Osteocyte (in vitro differentiated cells): ENCODE results near the gene TEN1. TPM values are rescaled to one million over a fixed set of nuclear protein-coding genes. Genes with fewer than 3 reads are reported as not detected.

Experiments used
- DNase-seq: peaks from one replicate; pipeline ENCODE4 v3.0.0; 2021; ENCODE audit warnings: mixed read lengths; ENCODE audit not compliant: unreplicated experiment; ENCODE audit errors: extremely low spot score
- H3K27ac Mint-ChIP-seq: one replicate; pipeline ENCODE4 v1.8.0; 2021; ENCODE audit warnings: mild to moderate bottlenecking, mixed read lengths; ENCODE audit not compliant: unreplicated experiment
- H3K27me3 Mint-ChIP-seq: one replicate; pipeline ENCODE4 v1.8.0; 2021; ENCODE audit warnings: mixed read lengths; ENCODE audit not compliant: unreplicated experiment
- H3K36me3 Mint-ChIP-seq: one replicate; pipeline ENCODE4 v1.8.0; 2021; ENCODE audit warnings: mixed read lengths; ENCODE audit not compliant: unreplicated experiment
- H3K4me1 Mint-ChIP-seq: one replicate; pipeline ENCODE4 v1.8.0; 2021; ENCODE audit warnings: mixed read lengths; ENCODE audit not compliant: unreplicated experiment
- H3K4me3 Mint-ChIP-seq: one replicate; pipeline ENCODE4 v1.8.0; 2021; ENCODE audit warnings: mild to moderate bottlenecking, moderate library complexity, mixed read lengths; ENCODE audit not compliant: unreplicated experiment
- H3K9me3 Mint-ChIP-seq: one replicate; pipeline ENCODE4 v1.8.0; 2021; ENCODE audit warnings: mixed read lengths; ENCODE audit not compliant: unreplicated experiment
- CTCF ChIP-seq: fragments of 200-600 bp; sonication (generic); IDR thresholded peaks from 2 replicates; pipeline ENCODE4 v1.5.0; 2021; ENCODE audit warnings: antibody characterized with exemption, mild to moderate bottlenecking, moderate library complexity
- total RNA-seq: library from RNA; stranded (reverse); gene quantifications from 2 replicates; pipeline ENCODE4 v1.2.1, GENCODE V29; 2021

Gene TEN1
- total RNA-seq, 1 donor from 2014 or later: 23.7 TPM

DNA sequence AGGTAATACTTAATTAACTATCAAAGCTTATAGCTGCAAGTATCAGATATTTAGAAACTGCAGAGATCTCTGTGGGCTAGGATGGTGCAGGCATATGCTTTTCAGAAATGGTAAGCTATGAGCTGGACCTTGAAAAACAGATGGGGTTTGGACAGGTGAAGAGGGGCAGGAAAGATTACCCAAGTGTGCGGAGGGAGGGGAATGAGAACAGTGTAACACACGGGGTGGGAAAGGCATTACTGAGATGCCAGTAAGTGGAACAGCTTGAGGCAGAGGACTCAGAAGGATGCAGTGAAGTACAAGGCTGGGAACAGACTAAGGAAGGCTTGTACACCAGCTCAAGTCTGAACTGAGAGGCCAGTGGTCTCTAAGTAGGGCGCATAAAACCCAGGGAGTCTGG lies 70.2 kb downstream of the TEN1 start:
- H3K27ac Mint-ChIP-seq: peak overlapping the region; percentile 64
- no peak for DNase-seq
- no peak for TF ChIP-seq CTCF
- no peaks in the 10 kb centered on the region for H3K27me3 Mint-ChIP-seq
- peaks cover 64% of the 10 kb centered on the region for H3K36me3 Mint-ChIP-seq
- H3K9me3 Mint-ChIP-seq: no peaks in the 10 kb centered on the region
- no peak overlapping the region for H3K4me3 Mint-ChIP-seq
- H3K4me1 Mint-ChIP-seq: peaks cover 11% of the 10 kb centered on the region

DNA sequence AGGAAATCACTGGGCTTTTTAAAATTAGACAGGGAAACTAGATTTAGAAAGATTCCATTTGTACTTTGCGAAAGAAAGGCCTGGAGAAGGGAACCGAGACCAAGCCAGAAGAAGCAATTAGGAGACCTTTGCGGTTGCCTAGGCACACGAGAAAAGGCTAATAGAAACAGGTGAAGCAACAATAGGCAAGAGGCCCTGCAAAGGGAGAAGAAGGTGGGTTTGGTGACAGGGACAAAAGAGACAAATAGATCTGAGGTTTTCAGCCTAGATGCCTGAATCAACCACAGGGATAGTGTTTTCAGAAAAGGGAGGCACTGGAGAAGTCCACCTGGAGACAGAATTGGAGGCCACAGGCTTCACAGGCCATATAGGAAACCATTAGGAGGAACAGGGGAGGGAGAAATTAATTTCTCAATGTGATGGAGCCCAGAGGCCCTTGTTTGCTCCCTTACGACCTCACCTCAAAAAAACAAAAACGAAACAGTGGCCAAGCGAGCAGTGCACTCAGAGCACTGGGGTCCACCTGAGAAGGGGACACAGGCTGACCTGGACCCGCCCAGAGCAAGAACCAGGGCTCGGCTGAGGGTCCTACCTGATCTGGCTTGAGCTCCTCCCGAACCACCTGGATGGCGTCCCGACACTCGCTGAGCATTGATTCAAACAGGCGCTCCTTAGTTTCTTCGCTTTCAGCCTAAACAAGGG lies 70.9 kb downstream of the TEN1 start:
- H3K4me1 Mint-ChIP-seq: peaks cover 12% of the 10 kb centered on the region
- peak overlapping the region; percentile 42 for H3K27ac Mint-ChIP-seq
- H3K4me3 Mint-ChIP-seq: no peak overlapping the region
- DNase-seq: no peak
- H3K27me3 Mint-ChIP-seq: no peaks in the 10 kb centered on the region
- H3K36me3 Mint-ChIP-seq: peaks cover 57% of the 10 kb centered on the region
- H3K9me3 Mint-ChIP-seq: no peaks in the 10 kb centered on the region
- TF ChIP-seq CTCF: no peak

Other genes with a start within 250 kb of the TEN1 start
- gene GALK1, start 214.0 kb upstream of the TEN1 start, total RNA-seq: 30.3 and 31.2 TPM in 2 replicates
- gene UNK, start 194.4 kb upstream of the TEN1 start, total RNA-seq: 35.1 and 38.2 TPM in 2 replicates
- 3.3 and 3.6 TPM in 2 replicates for gene UNC13D, start 134.8 kb upstream of the TEN1 start, total RNA-seq
- 83.1 and 88.2 TPM in 2 replicates for gene WBP2, start 123.9 kb upstream of the TEN1 start, total RNA-seq
- gene TRIM47, start 100.7 kb upstream of the TEN1 start, total RNA-seq: 33.3 and 40.2 TPM in 2 replicates
- gene TRIM65, start 82.3 kb upstream of the TEN1 start, total RNA-seq: 26.3 and 26.9 TPM in 2 replicates
- gene MRPL38, start 74.4 kb upstream of the TEN1 start, total RNA-seq: 71.1 and 73.6 TPM in 2 replicates
- 14.5 and 14.8 TPM in 2 replicates for gene FBF1, start 38.2 kb upstream of the TEN1 start, total RNA-seq
- 48.0 and 53.4 TPM in 2 replicates for gene ACOX1, start 74 bp upstream of the TEN1 start, total RNA-seq
- gene CDK3, start 21.6 kb downstream of the TEN1 start, total RNA-seq: 8.3 and 9.6 TPM in 2 replicates
- gene EVPL, start 48.1 kb downstream of the TEN1 start, total RNA-seq: not detected in 2 replicates
- 73.7 and 74.7 TPM in 2 replicates for gene SRP68, start 93.3 kb downstream of the TEN1 start, total RNA-seq
- gene GALR2, start 95.5 kb downstream of the TEN1 start, total RNA-seq: not detected in 2 replicates
- gene ZACN, start 99.9 kb downstream of the TEN1 start, total RNA-seq: not detected in 2 replicates
- 158 and 164 TPM in 2 replicates for gene EXOC7, start 124.5 kb downstream of the TEN1 start, total RNA-seq
- gene FOXJ1, start 162.0 kb downstream of the TEN1 start, total RNA-seq: 0.13 TPM in 2 replicates